ENCODE results near the gene GPHB5. TPM values are rescaled to one million over a fixed set of nuclear protein-coding genes. Genes with fewer than 3 reads are reported as not detected.
"Not testable (repeated sequence)": the region's sequence is repeated elsewhere in the genome, so short reads cannot be mapped to it uniquely, and the experiment has no call there.

The GPHB5 gene
- total RNA-seq, 1 experiment from 2014 or later, result not detected

DNA sequence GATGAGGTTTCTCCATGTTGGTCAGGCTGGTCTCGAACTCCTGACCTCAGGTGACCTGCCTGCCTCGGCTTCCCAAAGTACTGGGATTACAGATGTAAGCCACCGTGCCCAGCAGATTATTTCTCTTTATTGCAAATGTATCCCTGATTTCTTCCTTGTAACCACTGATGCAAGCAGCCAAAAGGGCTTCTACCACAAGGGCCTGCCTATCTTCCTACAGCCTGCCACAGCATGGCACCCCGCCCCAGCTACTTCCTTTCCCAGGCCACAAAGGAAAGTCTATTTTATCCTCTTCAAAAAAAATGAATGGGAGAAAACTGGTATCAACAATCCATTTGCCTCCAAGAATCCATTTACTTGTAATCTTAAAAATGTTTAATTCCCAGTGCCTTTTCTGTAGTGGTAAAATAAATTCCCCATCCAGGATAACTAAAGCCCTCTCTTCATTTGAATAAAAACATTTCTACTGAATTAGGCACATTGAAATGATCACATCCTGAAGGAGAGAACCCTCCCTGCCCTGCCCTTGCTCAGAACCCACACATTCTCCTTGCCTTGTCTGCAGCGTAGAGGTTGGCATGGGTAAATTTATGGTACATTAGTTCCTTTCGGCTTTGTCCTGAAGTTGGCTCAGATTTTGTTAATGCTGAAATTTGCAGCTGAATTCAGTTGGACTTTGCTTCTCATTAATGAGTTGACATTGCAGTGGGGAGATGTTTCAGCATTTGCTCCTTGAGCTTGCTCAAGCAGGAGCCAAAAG is 19.2 kb downstream of the GPHB5 start:
- in situ Hi-C loops (cut with HindIII; ENCODE audit: low pct_unique_long_range_greater_than_20kb, low sequenced_read_pairs), result no loop called here
- no peak for DNase-seq (ENCODE audit: low read depth)

DNA sequence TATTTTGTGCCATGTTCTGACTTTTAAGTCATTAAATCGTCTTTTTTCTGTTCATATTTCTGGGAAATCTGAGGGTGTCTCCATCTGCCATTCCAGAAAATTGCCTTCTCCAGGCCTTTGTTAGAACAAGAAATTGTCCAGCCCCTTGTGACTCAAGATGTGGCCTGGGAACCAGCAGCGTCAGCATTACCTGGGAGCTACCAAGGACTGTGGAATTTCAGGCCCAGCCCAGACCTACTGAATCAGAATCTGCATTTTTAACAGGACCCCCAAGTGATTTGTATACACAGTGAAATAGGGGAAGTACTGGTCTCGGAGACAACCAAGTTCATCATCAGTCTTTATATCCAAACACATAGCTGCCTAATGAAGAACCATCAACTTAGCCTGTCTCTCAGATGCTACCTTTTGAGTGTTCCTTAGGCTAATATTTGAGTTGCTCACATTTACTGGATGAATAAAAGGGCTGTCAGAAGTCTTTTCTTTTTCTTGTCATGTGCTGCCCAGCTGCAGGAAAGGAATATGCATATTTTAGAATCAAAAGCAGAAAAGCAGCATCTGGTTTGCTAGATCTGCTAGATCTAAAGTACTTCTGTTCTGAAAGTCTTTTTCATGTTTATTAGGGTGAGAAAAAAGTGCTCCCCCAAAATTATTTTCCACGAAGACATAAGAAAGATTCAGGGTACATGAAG is 21.2 kb downstream of the GPHB5 start:
- in situ Hi-C loops (cut with HindIII; ENCODE audit: low pct_unique_long_range_greater_than_20kb, low sequenced_read_pairs), result no loop called here
- no peak for DNase-seq (ENCODE audit: low read depth)

DNA sequence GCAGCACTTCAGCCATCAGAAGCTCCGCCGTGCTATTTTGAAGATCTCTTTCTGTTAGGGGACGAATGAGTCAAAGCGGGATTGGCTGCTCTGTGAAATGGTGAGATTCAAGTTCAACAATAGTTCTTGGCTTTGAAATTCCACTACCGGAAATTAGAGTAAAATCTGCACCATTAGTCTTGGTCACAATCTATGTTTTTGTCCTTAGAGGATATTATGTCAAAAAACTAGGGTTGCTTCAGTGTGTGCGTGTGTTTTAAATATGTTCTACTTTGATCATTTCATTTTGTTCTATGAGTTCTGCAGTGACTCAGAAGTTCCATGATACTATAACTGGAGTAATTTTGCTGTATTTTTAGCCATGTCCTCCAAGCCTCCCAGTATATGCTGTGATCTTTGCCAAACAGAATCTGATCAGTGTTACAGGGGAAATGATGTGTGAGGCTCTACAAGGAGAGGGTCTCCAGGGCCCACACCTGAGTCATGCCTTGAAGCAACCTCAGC is 22.6 kb downstream of the GPHB5 start:
- in situ Hi-C loops (cut with HindIII; ENCODE audit: low pct_unique_long_range_greater_than_20kb, low sequenced_read_pairs), result no loop called here
- DNase-seq (ENCODE audit: low read depth), result no peak

DNA sequence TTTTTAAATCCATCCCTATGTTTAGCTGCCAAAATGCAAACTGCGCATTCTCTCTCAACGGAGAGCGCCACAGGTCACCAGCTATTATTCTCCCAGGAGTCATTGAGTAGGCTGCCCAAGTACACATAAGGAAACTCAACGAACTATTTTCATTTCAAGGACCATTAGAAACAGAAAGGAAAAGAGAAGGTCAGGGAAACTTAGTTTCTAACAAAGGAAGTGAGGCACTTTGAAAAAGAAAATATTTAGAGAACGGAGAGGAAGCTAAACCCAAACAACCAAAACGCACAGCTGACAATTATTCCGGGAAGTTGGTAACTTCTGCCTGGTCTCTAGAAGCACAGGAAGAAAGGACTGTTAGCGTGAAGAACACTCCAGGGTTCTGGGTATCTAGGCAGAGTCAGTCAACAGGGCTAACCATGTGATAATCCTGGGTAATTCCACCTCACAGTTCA is 23.5 kb downstream of the GPHB5 start:
- in situ Hi-C loops (cut with HindIII; ENCODE audit: low pct_unique_long_range_greater_than_20kb, low sequenced_read_pairs), result no loop called here
- DNase-seq (ENCODE audit: low read depth), result no peak

GRCh38 chr14:63292805-63293204 is 25.9 kb downstream of the GPHB5 start:
- DNase-seq (ENCODE audit: low read depth), result no peak
- in situ Hi-C loops (cut with HindIII; ENCODE audit: low pct_unique_long_range_greater_than_20kb, low sequenced_read_pairs), result no loop called here

DNA sequence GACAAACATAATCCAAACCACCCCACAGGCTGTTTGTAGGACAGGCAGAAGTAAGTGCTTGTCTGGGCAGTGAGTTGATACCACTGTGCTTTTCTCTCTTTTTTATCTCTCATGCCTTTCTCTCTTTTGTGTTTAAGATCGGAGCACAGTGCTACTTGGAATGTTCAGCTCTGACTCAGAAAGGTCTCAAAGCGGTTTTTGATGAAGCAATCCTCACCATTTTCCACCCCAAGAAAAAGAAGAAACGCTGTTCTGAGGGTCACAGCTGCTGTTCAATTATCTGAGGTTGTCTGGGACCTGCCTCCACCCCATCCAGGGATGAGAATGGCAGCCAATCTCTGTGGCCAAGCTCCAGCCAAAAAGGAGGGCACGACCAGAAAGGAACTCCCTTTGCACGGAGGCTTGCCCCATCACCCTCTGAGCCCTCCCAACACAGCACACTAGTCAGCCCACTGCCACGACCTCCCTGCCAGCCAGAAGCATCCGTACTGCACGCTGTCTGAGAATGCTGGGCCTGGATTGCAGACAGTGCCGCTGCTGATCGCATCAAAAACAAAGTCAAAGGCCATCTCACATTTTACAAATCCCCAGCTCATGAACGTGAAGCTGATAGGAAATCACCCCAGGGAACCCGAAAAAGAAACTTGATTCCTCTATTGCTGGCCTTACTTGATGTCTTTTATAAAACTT is 27.8 kb downstream of the GPHB5 start:
- in situ Hi-C loops (cut with HindIII; ENCODE audit: low pct_unique_long_range_greater_than_20kb, low sequenced_read_pairs), result no loop called here
- DNase-seq (ENCODE audit: low read depth), result no peak

GRCh38 chr14:63288853-63289252 is 29.9 kb downstream of the GPHB5 start:
- in situ Hi-C loops (cut with HindIII; ENCODE audit: low pct_unique_long_range_greater_than_20kb, low sequenced_read_pairs), result no loop called here
- no peak for DNase-seq (ENCODE audit: low read depth)

DNA sequence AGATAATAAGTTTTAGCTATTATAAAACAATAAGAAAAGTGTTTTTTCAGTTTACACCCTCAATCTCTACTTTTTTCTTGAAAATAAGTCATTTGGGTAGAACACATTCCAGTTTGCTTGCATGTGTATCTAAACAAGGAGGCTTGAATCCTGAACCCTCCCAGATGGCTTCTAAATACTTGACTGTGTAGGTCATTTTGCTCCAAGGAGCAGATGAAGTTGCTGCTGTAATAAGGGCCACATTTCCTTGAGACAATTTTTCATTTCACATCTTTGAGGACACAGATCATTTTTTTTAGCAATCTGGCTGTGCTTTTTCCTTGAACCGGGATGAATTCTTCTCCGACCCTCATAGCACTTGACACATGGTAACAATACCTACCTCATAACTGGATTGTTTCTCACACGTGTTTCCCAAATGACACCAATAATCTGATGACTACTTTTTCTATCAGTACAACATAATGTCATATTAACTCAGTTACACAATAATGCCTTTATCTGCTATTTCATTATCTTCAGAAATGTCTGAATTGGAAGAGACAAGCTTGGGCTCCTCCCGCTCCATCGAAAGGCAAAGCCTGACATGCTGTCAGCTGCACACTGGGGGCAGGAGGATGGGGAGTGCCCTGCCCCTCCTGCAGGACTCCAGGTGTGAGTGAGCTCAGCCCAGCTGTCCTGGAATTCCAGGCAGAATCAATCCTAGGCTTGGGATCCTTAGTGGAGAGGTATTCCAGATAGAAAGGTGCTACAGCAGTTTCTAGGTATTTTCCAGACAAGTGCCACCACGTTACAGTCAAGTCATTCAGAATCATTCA is 30.9 kb downstream of the GPHB5 start:
- DNase-seq (ENCODE audit: low read depth), result no peak
- in situ Hi-C loops (cut with HindIII; ENCODE audit: low pct_unique_long_range_greater_than_20kb, low sequenced_read_pairs), result no loop called here

DNA sequence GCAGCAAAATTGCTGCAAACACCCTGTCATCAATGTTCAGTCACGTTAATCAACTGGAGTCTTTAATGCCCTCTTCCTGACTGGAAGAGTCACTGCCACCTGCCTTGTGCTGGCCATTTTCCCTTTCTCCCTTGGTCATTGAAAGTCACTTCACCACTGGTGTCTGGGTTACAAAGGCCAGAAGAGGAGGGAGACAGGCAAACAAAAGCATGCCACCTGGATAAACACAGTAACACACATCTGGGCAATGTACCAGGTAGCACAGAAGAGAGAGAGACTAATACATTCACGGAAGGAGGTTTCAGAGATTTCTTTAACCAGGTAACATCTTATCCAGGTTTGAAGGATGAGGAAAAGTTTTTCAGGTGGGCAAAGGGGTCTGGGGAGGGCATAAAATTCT is 32.7 kb downstream of the GPHB5 start:
- DNase-seq (ENCODE audit: low read depth), result no peak
- in situ Hi-C loops (cut with HindIII; ENCODE audit: low pct_unique_long_range_greater_than_20kb, low sequenced_read_pairs), result no loop called here

- in situ Hi-C loops (cut with HindIII; ENCODE audit: low pct_unique_long_range_greater_than_20kb, low sequenced_read_pairs), result no loop called here
- DNase-seq (ENCODE audit: low read depth), result no peak
Observed at GRCh38 chr14:63283884-63284248, 34.9 kb downstream of the GPHB5 start.

DNA sequence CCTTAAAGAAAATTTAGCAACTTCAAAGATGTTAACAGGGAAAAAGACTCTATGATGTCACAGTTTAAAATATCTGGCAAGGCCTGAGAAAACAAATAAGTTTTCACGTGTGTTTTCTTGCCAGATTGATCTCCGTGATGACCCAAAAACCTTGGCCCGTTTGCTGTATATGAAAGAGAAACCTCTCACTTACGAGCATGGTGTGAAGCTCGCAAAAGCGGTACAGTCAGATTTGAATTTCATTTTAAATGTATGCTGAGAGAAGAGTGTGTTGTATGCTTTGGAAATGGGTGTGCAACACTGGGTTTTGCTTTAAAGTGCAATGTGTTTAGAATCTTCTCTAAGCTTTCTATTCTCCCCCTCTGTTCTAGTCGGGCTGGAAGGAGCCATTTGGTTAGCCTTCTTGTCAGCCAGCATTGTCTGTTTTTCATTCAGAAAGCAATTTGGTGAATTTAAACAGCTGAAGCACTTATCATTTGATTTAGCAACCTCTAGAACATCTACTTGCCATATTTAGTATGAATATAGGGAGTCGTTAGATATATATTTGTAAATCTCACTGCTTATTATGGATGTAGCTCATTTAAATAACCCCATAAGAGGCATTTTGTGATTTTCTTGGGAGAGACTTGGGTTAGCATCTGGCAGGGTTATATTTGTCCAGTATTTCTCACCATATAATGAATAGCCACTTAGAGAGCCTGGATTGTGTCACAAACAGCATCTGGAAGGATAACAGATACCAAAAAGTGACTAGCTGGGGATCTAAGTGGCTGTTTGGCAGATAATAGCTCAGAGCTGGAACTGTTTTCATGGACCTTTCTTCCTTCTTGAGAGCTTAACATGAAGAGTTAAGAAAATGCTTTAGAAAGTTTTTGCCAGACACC is 35.5 kb downstream of the GPHB5 start:
- DNase-seq (ENCODE audit: low read depth), result no peak
- in situ Hi-C loops (cut with HindIII; ENCODE audit: low pct_unique_long_range_greater_than_20kb, low sequenced_read_pairs), result no loop called here

DNA sequence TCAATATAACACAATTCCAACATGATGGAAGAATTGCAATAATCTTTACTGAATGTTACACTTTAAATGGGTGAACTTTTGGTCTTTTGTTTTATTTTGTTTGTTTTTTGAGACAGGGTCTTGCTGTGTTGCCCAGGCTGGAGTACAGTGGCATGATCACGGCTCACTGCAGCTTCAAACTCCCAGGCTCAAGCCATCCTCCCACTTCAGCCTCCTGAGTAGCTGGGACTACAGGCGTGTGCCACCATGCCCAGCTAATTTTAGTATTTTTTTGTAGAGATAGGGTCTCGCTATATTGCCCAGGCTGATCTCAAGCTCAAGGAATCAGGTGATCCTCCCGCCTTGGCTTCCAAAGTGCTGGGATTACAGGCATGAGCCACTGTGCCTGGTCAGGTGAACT is 38.8 kb downstream of the GPHB5 start:
- DNase-seq (ENCODE audit: low read depth); in situ Hi-C loops (cut with HindIII; ENCODE audit: low pct_unique_long_range_greater_than_20kb, low sequenced_read_pairs): not testable (repeated sequence)

DNA sequence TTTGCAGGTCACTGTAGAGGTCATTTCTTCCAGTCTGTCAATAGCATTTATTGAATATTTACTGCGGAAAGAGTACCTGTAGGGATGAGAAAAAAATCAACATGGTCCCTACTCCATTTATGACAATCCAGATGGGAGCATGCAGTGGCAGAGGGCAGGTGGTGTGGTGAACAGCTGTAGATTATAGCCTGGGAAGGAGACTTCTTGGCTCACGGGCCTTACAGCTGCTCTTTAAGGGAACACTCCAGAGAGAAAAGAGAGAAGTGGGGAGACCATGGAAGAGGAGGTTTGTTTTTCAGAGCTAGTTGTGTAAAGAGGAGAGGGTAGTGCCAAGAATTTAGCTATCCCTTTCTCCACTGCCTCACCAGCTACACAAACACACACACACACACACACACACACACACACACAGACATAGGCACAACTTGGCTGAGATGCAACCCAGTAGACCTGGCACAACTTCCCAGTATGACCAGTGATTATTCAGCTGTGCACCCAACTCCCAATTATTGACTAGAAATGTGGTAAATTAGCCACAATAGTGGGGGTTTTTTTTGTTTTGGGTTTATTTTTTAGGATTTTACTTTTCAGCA is 41.0 kb downstream of the GPHB5 start:
- DNase-seq (ENCODE audit: low read depth), result no peak
- in situ Hi-C loops (cut with HindIII; ENCODE audit: low pct_unique_long_range_greater_than_20kb, low sequenced_read_pairs), result no loop called here

GRCh38 chr14:63276492-63277342 is 42.0 kb downstream of the GPHB5 start:
- in situ Hi-C loops (cut with HindIII; ENCODE audit: low pct_unique_long_range_greater_than_20kb, low sequenced_read_pairs), result no loop called here

GRCh38 chr14:63276016-63276415 is 42.7 kb downstream of the GPHB5 start:
- in situ Hi-C loops (cut with HindIII; ENCODE audit: low pct_unique_long_range_greater_than_20kb, low sequenced_read_pairs), result no loop called here
- no peak for DNase-seq (ENCODE audit: low read depth)

More at GRCh38 chr14:63276492-63277342, 42.0 kb downstream of the GPHB5 start:
- peak; percentile 21 for DNase-seq (ENCODE audit: low read depth)

DNA sequence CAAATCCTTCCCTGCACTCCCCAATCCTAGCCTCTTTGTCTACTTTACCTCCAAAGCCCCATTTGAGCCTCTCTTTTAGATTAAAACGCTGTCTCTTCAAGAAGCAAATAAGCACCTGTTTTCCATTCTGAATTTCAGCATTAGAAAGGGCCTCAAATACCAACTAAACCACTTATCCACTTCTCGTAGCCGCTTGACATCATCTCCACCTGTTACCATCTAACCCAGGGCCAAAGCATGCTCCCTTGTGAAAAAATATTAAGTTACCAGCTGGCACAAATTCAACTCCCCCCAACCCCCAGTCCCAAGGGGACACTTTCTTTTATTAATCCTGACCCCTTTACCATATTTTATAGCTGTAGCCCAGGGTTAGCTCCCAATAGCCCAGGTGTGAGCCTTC is 43.1 kb downstream of the GPHB5 start:
- DNase-seq (ENCODE audit: low read depth), result no peak
- in situ Hi-C loops (cut with HindIII; ENCODE audit: low pct_unique_long_range_greater_than_20kb, low sequenced_read_pairs), result no loop called here
